A549 (cell line): ENCODE results near the gene BRAT1.

ENCODE experiments used
- CTCF ChIP-seq: fragments of >200 bp; sonication (Bioruptor Twin); formaldehyde crosslinking; IDR thresholded peaks from 3 replicates; pipeline ENCODE4 v1.5.1; 2016
- EHF ChIP-seq: fragments of 250-450 bp; sonication (Bioruptor Pico); IDR thresholded peaks from 2 replicates; pipeline ENCODE4 v1.5.0; 2020; ENCODE audit warnings: mild to moderate bottlenecking
- EP300 ChIP-seq, 2 experiments: fragments of >200 bp; sonication (Bioruptor Twin); formaldehyde crosslinking; IDR thresholded peaks; 2 replicates in 1 of 2; 3 replicates in 1 of 2; pipeline ENCODE4 v1.6.1; 2016 to 2017
- ESRRA ChIP-seq: fragments of 150-350 bp; IDR thresholded peaks from 2 replicates; pipeline ENCODE4 v1.6.1; 2014; ENCODE audit warnings: mild to moderate bottlenecking, low read length, borderline replicate concordance
- FOSB ChIP-seq: fragments of 250-450 bp; sonication (Bioruptor Pico); IDR thresholded peaks from 2 replicates; pipeline ENCODE4 v1.5.0; 2020; ENCODE audit warnings: mild to moderate bottlenecking, moderate library complexity
- HDAC2 ChIP-seq: fragments of 200-600 bp; sonication (generic); IDR thresholded peaks from 2 replicates; pipeline ENCODE4 v1.6.1; 2016
- KDM1A ChIP-seq: fragments of 200-600 bp; sonication (generic); IDR thresholded peaks from 2 replicates; pipeline ENCODE4 v1.6.1; 2016; ENCODE audit warnings: low read depth, mild to moderate bottlenecking
- MAZ ChIP-seq: fragments of 150-350 bp; IDR thresholded peaks from 2 replicates; pipeline ENCODE4 v1.6.1; 2014; ENCODE audit warnings: antibody characterized with exemption, low read depth, low read length, borderline replicate concordance
- RNF2 ChIP-seq: fragments of 200-600 bp; sonication (generic); IDR thresholded peaks from 2 replicates; pipeline ENCODE4 v1.6.1; 2016; ENCODE audit warnings: low read depth, mild to moderate bottlenecking, antibody characterized with exemption, moderate library complexity, borderline replicate concordance
- TFCP2L1 ChIP-seq: fragments of 250-450 bp; sonication (Bioruptor Pico); IDR thresholded peaks from 2 replicates; pipeline ENCODE4 v1.5.0; 2021; ENCODE audit warnings: mild to moderate bottlenecking
- ZFP36 ChIP-seq: fragments of 450-650 bp; IDR thresholded peaks from 2 replicates; pipeline ENCODE4 v1.6.1; 2014; ENCODE audit warnings: borderline replicate concordance; ENCODE audit not compliant: partially characterized antibody
- TF ChIP-seq, protein P1 (sequence below): fragments of 150-350 bp; IDR thresholded peaks from 2 replicates; pipeline ENCODE4 v1.6.1; 2014; ENCODE audit warnings: low read depth, mild to moderate bottlenecking, low read length
- TF ChIP-seq, protein P2 (sequence below): IDR thresholded peaks from 2 replicates; pipeline ENCODE4 v1.6.1; 2012
- TF ChIP-seq, protein P3 (sequence below): fragments of >200 bp; sonication (Bioruptor Twin); formaldehyde crosslinking; IDR thresholded peaks from 3 replicates; pipeline ENCODE4 v1.6.1; 2016

DNA sequence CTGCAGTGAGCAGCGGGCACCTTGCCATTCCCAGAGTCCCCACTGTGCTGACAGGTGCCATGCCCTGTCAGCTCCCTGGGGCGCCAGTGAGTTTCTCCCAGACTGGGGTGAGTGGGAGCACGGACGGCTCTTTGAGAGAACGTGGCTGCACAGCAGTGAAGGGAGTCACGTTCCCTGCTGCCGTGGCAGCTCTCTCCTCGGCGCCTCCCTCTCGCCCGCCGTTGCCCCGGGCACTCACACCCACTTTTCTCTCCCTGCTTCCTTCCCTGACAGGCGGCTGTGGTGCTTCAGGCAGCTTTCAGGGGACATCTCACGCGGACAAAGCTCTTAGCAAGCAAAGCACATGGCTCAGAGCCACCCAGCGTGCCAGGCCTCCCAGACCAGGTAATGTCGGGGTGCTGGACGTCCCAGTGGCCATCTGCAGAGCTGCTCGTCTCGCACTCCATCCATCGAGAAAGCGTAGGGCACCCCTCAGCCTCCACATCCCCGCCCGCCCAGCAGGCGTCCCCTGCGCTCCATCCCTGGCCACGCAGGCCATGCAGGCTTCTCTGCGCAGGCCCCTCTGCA, 49.4 kb upstream of the BRAT1 start:
- TF ChIP-seq MAZ (no peak), ZFP36 (no peak), ESRRA (no peak), CTCF (no peak), RNF2 (no peak), FOSB (CRISPR knock-in tag) (no peak), TFCP2L1 (CRISPR knock-in tag) (no peak), KDM1A (no peak), EHF (CRISPR knock-in tag) (no peak), EP300 (IDR thresholded peaks at IDR 0.05) (no peak), HDAC2 (no peak)
- TF ChIP-seq, protein P1, sequence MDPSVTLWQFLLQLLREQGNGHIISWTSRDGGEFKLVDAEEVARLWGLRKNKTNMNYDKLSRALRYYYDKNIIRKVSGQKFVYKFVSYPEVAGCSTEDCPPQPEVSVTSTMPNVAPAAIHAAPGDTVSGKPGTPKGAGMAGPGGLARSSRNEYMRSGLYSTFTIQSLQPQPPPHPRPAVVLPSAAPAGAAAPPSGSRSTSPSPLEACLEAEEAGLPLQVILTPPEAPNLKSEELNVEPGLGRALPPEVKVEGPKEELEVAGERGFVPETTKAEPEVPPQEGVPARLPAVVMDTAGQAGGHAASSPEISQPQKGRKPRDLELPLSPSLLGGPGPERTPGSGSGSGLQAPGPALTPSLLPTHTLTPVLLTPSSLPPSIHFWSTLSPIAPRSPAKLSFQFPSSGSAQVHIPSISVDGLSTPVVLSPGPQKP: no peak
- TF ChIP-seq, protein P2, sequence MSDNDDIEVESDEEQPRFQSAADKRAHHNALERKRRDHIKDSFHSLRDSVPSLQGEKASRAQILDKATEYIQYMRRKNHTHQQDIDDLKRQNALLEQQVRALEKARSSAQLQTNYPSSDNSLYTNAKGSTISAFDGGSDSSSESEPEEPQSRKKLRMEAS: no peak
- TF ChIP-seq, protein P3, sequence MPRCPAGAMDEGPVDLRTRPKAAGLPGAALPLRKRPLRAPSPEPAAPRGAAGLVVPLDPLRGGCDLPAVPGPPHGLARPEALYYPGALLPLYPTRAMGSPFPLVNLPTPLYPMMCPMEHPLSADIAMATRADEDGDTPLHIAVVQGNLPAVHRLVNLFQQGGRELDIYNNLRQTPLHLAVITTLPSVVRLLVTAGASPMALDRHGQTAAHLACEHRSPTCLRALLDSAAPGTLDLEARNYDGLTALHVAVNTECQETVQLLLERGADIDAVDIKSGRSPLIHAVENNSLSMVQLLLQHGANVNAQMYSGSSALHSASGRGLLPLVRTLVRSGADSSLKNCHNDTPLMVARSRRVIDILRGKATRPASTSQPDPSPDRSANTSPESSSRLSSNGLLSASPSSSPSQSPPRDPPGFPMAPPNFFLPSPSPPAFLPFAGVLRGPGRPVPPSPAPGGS: no peak
